H1 (cell line): ENCODE measurements around the gene SLC6A20. TPM values are rescaled to one million over a fixed set of nuclear protein-coding genes. Genes with fewer than 3 reads are reported as not detected.

Experiments
- CTCF ChIA-PET: fragments of 300-600 bp; sonication (Branson Sonifier 250); formaldehyde crosslinking; loops from one replicate; lab custom pipeline; 2021; ENCODE audit not compliant: partially characterized antibody; lab: Charles Lee
- POLR2A ChIA-PET: fragments of 300-600 bp; sonication (Branson Sonifier 250); formaldehyde crosslinking; loops from one replicate; lab custom pipeline; 2021; ENCODE audit warnings: inconsistent platforms; ENCODE audit not compliant: partially characterized antibody; lab: Charles Lee
- DNase-seq, 2 experiments: peaks; one replicate each; pipeline versions ENCODE4 v3.0.0 to v3.0.0-alpha.2; 2010 to 2022; ENCODE audit warnings: low spot score in 2 of 2, low read depth in 1 of 2, mixed read lengths in 1 of 2
- FAIRE-seq: peaks from 2 replicates; lab custom pipeline; 2011; peaks lifted over from hg19 to GRCh38; lab: Jason Lieb, UNC
- H2AFZ ChIP-seq: 2 replicates; pipeline ENCODE4 v1.8.1; 2012; ENCODE audit warnings: low read length, inconsistent platforms
- H2AK5ac ChIP-seq: 2 replicates; pipeline ENCODE4 v1.6.1; 2013; ENCODE audit warnings: low read depth, low read length
- H2BK120ac ChIP-seq: replicated peaks from 2 replicates; pipeline ENCODE3; 2013; ENCODE audit warnings: low read depth, low read length, inconsistent platforms
- H2BK12ac ChIP-seq: 2 replicates; pipeline ENCODE4 v1.6.1; 2013; ENCODE audit warnings: low read depth, low read length
- H2BK15ac ChIP-seq: 2 replicates; pipeline ENCODE4 v1.6.1; 2013; ENCODE audit warnings: low read length
- H2BK20ac ChIP-seq: 2 replicates; pipeline ENCODE4 v1.6.1; 2013; ENCODE audit warnings: low read length
- H2BK5ac ChIP-seq: 2 replicates; pipeline ENCODE4 v1.6.1; 2013; ENCODE audit warnings: low read depth, low read length
- H3K14ac ChIP-seq: 2 replicates; pipeline ENCODE4 v1.6.1; 2013; ENCODE audit warnings: inconsistent platforms; ENCODE audit not compliant: insufficient read length
- H3K18ac ChIP-seq: 2 replicates; pipeline ENCODE4 v1.6.1; 2013; ENCODE audit warnings: low read length; ENCODE audit errors: extremely low read depth
- H3K23ac ChIP-seq: 2 replicates; pipeline ENCODE4 v1.6.1; 2013; ENCODE audit warnings: inconsistent platforms; ENCODE audit not compliant: insufficient read length
- H3K23me2 ChIP-seq: 2 replicates; pipeline ENCODE4 v1.6.1; 2013; ENCODE audit warnings: low read depth, low read length
- H3K27ac ChIP-seq: 2 replicates; pipeline ENCODE4 v1.6.1; 2011; ENCODE audit warnings: low read depth, low read length, inconsistent platforms
- H3K27me3 ChIP-seq, 4 experiments: replicated peaks in 1 of 4; 1 replicate in 1 of 4; 2 replicates in 3 of 4; pipeline versions ENCODE4 v1.6.1 to v1.8.1; 2011 to 2013; ENCODE audit warnings: low read length in 3 of 4, mild to moderate bottlenecking in 3 of 4, inconsistent platforms in 2 of 4, mixed read lengths in 2 of 4, moderate library complexity in 1 of 4; ENCODE audit not compliant: control insufficient read depth in 3 of 4, insufficient read depth in 3 of 4; ENCODE audit errors: extremely low read depth in 1 of 4
- H3K36me3 ChIP-seq, 4 experiments: 2 replicates each; pipeline versions ENCODE4 v1.6.1 to v1.8.1; 2011 to 2013; ENCODE audit warnings: mild to moderate bottlenecking in 4 of 4, low read length in 3 of 4, moderate library complexity in 2 of 4, control low read depth in 1 of 4, inconsistent platforms in 1 of 4; ENCODE audit not compliant: insufficient read depth in 4 of 4, control insufficient read depth in 2 of 4
- H3K4ac ChIP-seq: replicated peaks from 2 replicates; pipeline ENCODE3; 2013; ENCODE audit warnings: low read length, low read depth, mixed read lengths, inconsistent platforms; ENCODE audit not compliant: insufficient read length
- H3K4me1 ChIP-seq, 4 experiments: replicated peaks in 1 of 4; 1 replicate in 1 of 4; 2 replicates in 3 of 4; pipeline versions ENCODE4 v1.6.1 to v1.8.1; 2011 to 2013; ENCODE audit warnings: low read length in 3 of 4, inconsistent platforms in 2 of 4, mixed read lengths in 1 of 4; ENCODE audit not compliant: insufficient read depth in 4 of 4, control insufficient read depth in 3 of 4
- H3K4me2 ChIP-seq, 2 experiments: 2 replicates each; pipeline versions ENCODE4 v1.6.1 to v1.8.1; 2011 to 2013; ENCODE audit warnings: low read depth in 2 of 2, low read length in 2 of 2, control low read depth in 1 of 2, inconsistent platforms in 1 of 2, mild to moderate bottlenecking in 1 of 2; ENCODE audit not compliant: insufficient read depth in 1 of 2
- H3K4me3 ChIP-seq, 4 experiments: fragments of 200-600, 300-600 bp in 1 of 4; sonication (generic), shearing (Covaris generic), sonication (Bioruptor Twin) in 1 of 4; 2 replicates each; pipeline versions ENCODE4 v1.5.1 to v1.8.1; 2011 to 2016; ENCODE audit warnings: low read length in 4 of 4, low read depth in 3 of 4, control low read depth in 2 of 4, inconsistent platforms in 2 of 4, mild to moderate bottlenecking in 2 of 4, mixed read lengths in 1 of 4, moderate library complexity in 1 of 4; ENCODE audit not compliant: insufficient read depth in 2 of 4; ENCODE audit errors: extremely low read depth in 1 of 4
- H3K56ac ChIP-seq: replicated peaks from 2 replicates; pipeline ENCODE3; 2013; ENCODE audit warnings: low read depth, mild to moderate bottlenecking, mixed read lengths, low read length, inconsistent platforms; ENCODE audit not compliant: insufficient read length
- H3K79me1 ChIP-seq: 2 replicates; pipeline ENCODE4 v1.6.1; 2013; ENCODE audit warnings: low read depth, low read length, control low read depth
- H3K79me2 ChIP-seq, 2 experiments: 2 replicates each; pipeline versions ENCODE4 v1.6.1 to v1.8.1; 2012 to 2013; ENCODE audit warnings: low read length in 2 of 2, mild to moderate bottlenecking in 2 of 2, inconsistent platforms in 1 of 2; ENCODE audit not compliant: insufficient read depth in 2 of 2, control insufficient read depth in 1 of 2
- H3K9ac ChIP-seq, 4 experiments: replicated peaks in 1 of 4; 1 replicate in 1 of 4; 2 replicates in 3 of 4; pipeline versions ENCODE4 v1.6.1 to v1.8.1; 2011 to 2013; ENCODE audit warnings: low read depth in 3 of 4, low read length in 3 of 4, control low read depth in 2 of 4, mild to moderate bottlenecking in 2 of 4, moderate library complexity in 2 of 4, inconsistent platforms in 1 of 4; ENCODE audit errors: extremely low read depth in 1 of 4
- H3K9me3 ChIP-seq, 2 experiments: 2 replicates each; pipeline versions ENCODE4 v1.6.1 to v1.8.1; 2012 to 2013; ENCODE audit warnings: mild to moderate bottlenecking in 2 of 2, moderate library complexity in 2 of 2, control low read depth in 1 of 2, inconsistent platforms in 1 of 2, low read depth in 1 of 2, low read length in 1 of 2, mixed read lengths in 1 of 2; ENCODE audit not compliant: insufficient read depth in 2 of 2
- H4K20me1 ChIP-seq, 2 experiments: replicated peaks in 1 of 2; 2 replicates each; pipeline versions ENCODE3 to v1.8.1; 2011 to 2013; ENCODE audit warnings: inconsistent platforms in 2 of 2, low read length in 2 of 2, mild to moderate bottlenecking in 1 of 2; ENCODE audit not compliant: insufficient read depth in 2 of 2, control insufficient read depth in 1 of 2
- H4K5ac ChIP-seq: 2 replicates; pipeline ENCODE4 v1.6.1; 2013; ENCODE audit warnings: low read length, low read depth, mixed read lengths, inconsistent platforms; ENCODE audit not compliant: insufficient read length
- H4K8ac ChIP-seq: 2 replicates; pipeline ENCODE4 v1.8.0; 2013; ENCODE audit warnings: mild to moderate bottlenecking, moderate library complexity, low read length, inconsistent platforms; ENCODE audit not compliant: insufficient read depth; ENCODE audit errors: extremely low read depth
- H4K91ac ChIP-seq: replicated peaks from 2 replicates; pipeline ENCODE3; 2013; ENCODE audit warnings: low read length, mixed read lengths, inconsistent platforms; ENCODE audit not compliant: insufficient read length
- ASH2L ChIP-seq: fragments of 200-600, 300-600 bp; sonication (generic); IDR thresholded peaks from one replicate; pipeline ENCODE4 v1.7.1; 2017; ENCODE audit warnings: low read length
- BCL11A ChIP-seq, 2 experiments: IDR thresholded peaks; one replicate each; pipeline ENCODE4 v1.6.1; 2011; ENCODE audit warnings: low read depth in 2 of 2, low read length in 2 of 2, mild to moderate bottlenecking in 2 of 2
- CBX5 ChIP-seq: fragments of 300-800, 300-1000 bp; sonication (generic); IDR thresholded peaks from 2 replicates; pipeline ENCODE4 v1.7.1; 2016; ENCODE audit warnings: antibody characterized with exemption, low read length, low read depth
- CEBPB ChIP-seq: IDR thresholded peaks from 2 replicates; pipeline ENCODE4 v1.6.1; 2012; ENCODE audit warnings: low read depth, low read length
- CTCF ChIP-seq, 3 experiments: IDR thresholded peaks; 1 replicate in 2 of 3; 2 replicates in 1 of 3; pipeline versions ENCODE4 v1.5.1 to v1.6.1; 2011; ENCODE audit warnings: low read length in 3 of 3, mild to moderate bottlenecking in 3 of 3, inconsistent platforms in 2 of 3, low read depth in 1 of 3, moderate library complexity in 1 of 3; ENCODE audit not compliant: insufficient read depth in 1 of 3; ENCODE audit errors: control extremely low read depth in 1 of 3
- FOSL1 ChIP-seq: IDR thresholded peaks from 2 replicates; pipeline ENCODE4 v1.6.1; 2011; ENCODE audit warnings: mild to moderate bottlenecking, low read depth, low read length, moderate library complexity; ENCODE audit not compliant: insufficient read depth
- HDAC2 ChIP-seq, 2 experiments: fragments of 300-600 bp in 1 of 2; sonication (generic) in 1 of 2; IDR thresholded peaks; 2 replicates each; pipeline ENCODE4 v1.6.1; 2011 to 2012; ENCODE audit warnings: low read depth in 2 of 2, low read length in 2 of 2, mild to moderate bottlenecking in 2 of 2, moderate library complexity in 2 of 2, borderline replicate concordance in 1 of 2, inconsistent platforms in 1 of 2
- KDM5A ChIP-seq: fragments of 200-600 bp; IDR thresholded peaks from 2 replicates; pipeline ENCODE4 v1.7.1; 2012; ENCODE audit warnings: mild to moderate bottlenecking, low read length, inconsistent platforms, mixed read lengths
- MAFK ChIP-seq: IDR thresholded peaks from 2 replicates; pipeline ENCODE4 v1.6.1; 2012; ENCODE audit warnings: low read depth, mild to moderate bottlenecking, improper control_type of control experiment, low read length
- PHF8 ChIP-seq: fragments of 200-600 bp; sonication (generic); conservative IDR thresholded peaks from 2 replicates; pipeline ENCODE4 v1.7.1; 2012; ENCODE audit warnings: low read depth, mild to moderate bottlenecking, inconsistent platforms, low read length, moderate library complexity
- POLR2A ChIP-seq, 2 experiments: IDR thresholded peaks; 1 replicate in 1 of 2; 2 replicates in 1 of 2; pipeline ENCODE4 v1.6.1; 2011; ENCODE audit warnings: low read depth in 2 of 2, low read length in 2 of 2, mild to moderate bottlenecking in 2 of 2; ENCODE audit errors: control extremely low read depth in 1 of 2
- SIRT6 ChIP-seq: IDR thresholded peaks from one replicate; pipeline ENCODE4 v1.7.1; 2012; ENCODE audit warnings: low read length, inconsistent platforms
- WGBS, 2 experiments: shearing (Covaris generic) in 1 of 2; methylation state at CpG; one replicate each; pipeline versions ENCODE4 v1.1.6 to v1.1.7; 2013 to 2015; ENCODE audit warnings: low lambda C conversion rate in 2 of 2, mixed read lengths in 2 of 2, inconsistent platforms in 1 of 2, low coverage in 1 of 2, missing lambda C conversion rate in 1 of 2; ENCODE audit not compliant: insufficient replicate concordance in 2 of 2, insufficient coverage in 1 of 2, insufficient read length in 1 of 2; ENCODE audit errors: extremely low coverage in 1 of 2, missing lambda C conversion rate in 1 of 2; 5-methylcytosine and 5-hydroxymethylcytosine counted together
- polyA plus RNA-seq, 7 experiments: library from polyadenylated mRNA; depleted of rRNA in 3 of 7; stranded (reverse) in 5 of 7; unstranded in 2 of 7; fragments of >200 nt in 5 of 7; fragments of 200-250 nt in 2 of 7; gene quantifications; 1 replicate in 5 of 7; 2 replicates in 1 of 7; 4 replicates in 1 of 7; pipeline versions ENCODE4 v1.2.1 to v1.2.3, GENCODE V29; 2011 to 2013; ENCODE audit warnings: missing spikeins in 2 of 7, mixed read lengths in 2 of 7
- total RNA-seq: library from RNA; stranded (reverse); fragmentation: NEBNext Ultra II Directional; extraction: Animal tissue kit (Norgen Biotek cat#: 25700); gene quantifications from 2 replicates; pipeline ENCODE4 v1.2.1, GENCODE V29; 2021

The SLC6A20 gene
- total and polyA plus RNA-seq, 2 of the 8 experiments (the other 6 are each of a cell fraction or from before 2014, with no cell fraction given) = 0.05 TPM; not detected in 1

- ChIA-PET POLR2A (no interaction called here), CTCF (interaction anchor here (1.0 to 2.7 kb wide), 3 partner anchors 10 to 94 kb away, joined by 3 to 6 read pairs (median 4); no protein-coding TSS in a partner anchor)
- no peak overlapping the region for H3K23ac ChIP-seq
- H3K14ac ChIP-seq = no peak overlapping the region
- no peak overlapping the region for H4K91ac ChIP-seq
- no peak overlapping the region for H2BK12ac ChIP-seq
- DNase-seq = no peak
- no peak overlapping the region for H3K56ac ChIP-seq
- no peaks in the 10 kb centered on the region for H3K36me3 ChIP-seq
- no peak overlapping the region for H2BK120ac ChIP-seq
- no peak overlapping the region for H2AFZ ChIP-seq
- H4K5ac ChIP-seq = no peak overlapping the region
- WGBS, 2 experiments = 86% methylated on average over 1 of the region's 1 CpG; no CpG with 5 or more reads in 1 of the 2 experiments
- no peaks in the 10 kb centered on the region for H3K9me3 ChIP-seq
- peaks cover 0 to 3% (median 2%) of the 10 kb centered on the region in 4 experiments; a peak in 3 of 7 replicates for H3K4me1 ChIP-seq
- no peak overlapping the region for H3K18ac ChIP-seq
- H3K9ac ChIP-seq = no peak overlapping the region
- H3K4me2 ChIP-seq = no peak overlapping the region
- no peaks in the 10 kb centered on the region for H3K79me2 ChIP-seq
- no peaks in the 10 kb centered on the region for H4K20me1 ChIP-seq
- no peak overlapping the region for H4K8ac ChIP-seq
- H3K27ac ChIP-seq = no peak overlapping the region
- H3K79me1 ChIP-seq = no peaks in the 10 kb centered on the region
- H3K27me3 ChIP-seq = peaks cover 0 to 19% (median 4%) of the 10 kb centered on the region in 4 experiments; a peak in 4 of 7 replicates
- H2BK5ac ChIP-seq = no peak overlapping the region
- FAIRE-seq = no peak
- H2AK5ac ChIP-seq = no peak overlapping the region
- H3K23me2 ChIP-seq = peaks cover 8% of the 10 kb centered on the region; the same call in 1 of the 2 replicates
- no peak overlapping the region for H2BK15ac ChIP-seq
- H3K4me3 ChIP-seq = no peak overlapping the region
- H3K4ac ChIP-seq = no peak overlapping the region
- H2BK20ac ChIP-seq = no peak overlapping the region
- TF ChIP-seq HDAC2 (IDR thresholded peaks at IDR 0.05; ENCODE audit: borderline replicate concordance in 1 of 2, low read depth in 2 of 2, low read length in 2 of 2) = no peak
- TF ChIP-seq KDM5A = no peak
- TF ChIP-seq BCL11A (IDR thresholded peaks at IDR 0.05; ENCODE audit: low read depth in 2 of 2, low read length in 2 of 2) = no peak
- no peak for TF ChIP-seq ASH2L
- no peak for TF ChIP-seq MAFK
- no peak for TF ChIP-seq CBX5
- TF ChIP-seq PHF8 = no peak
- no peak for TF ChIP-seq CTCF (IDR thresholded peaks at IDR 0.05; ENCODE audit: control extremely low read depth in 1 of 3, insufficient read depth in 1 of 3, low read depth in 1 of 3, low read length in 3 of 3)
- no peak for TF ChIP-seq SIRT6
- no peak for TF ChIP-seq POLR2A (IDR thresholded peaks at IDR 0.05; ENCODE audit: control extremely low read depth in 1 of 2, low read depth in 2 of 2, low read length in 2 of 2)
- TF ChIP-seq FOSL1 = no peak
- no peak for TF ChIP-seq CEBPB
Measured at GRCh38 chr3:45844616-45845015, 48.3 kb upstream of the SLC6A20 start.
